ENCODE results near the gene SUGCT.

- TF ChIP-seq EP300 (IDR thresholded peaks at IDR 0.05) (no peak), CTCF (IDR thresholded peaks at IDR 0.05) (no peak)
Observed at GRCh38 chr7:40536421-40536820, 401.6 kb downstream of the SUGCT start.

Measured in esophagus muscularis mucosa (tissue), 3 donors.